D721Med (cell line): ENCODE data around the gene RAF1.

Experiments used
- DNase-seq: peaks from one replicate; pipeline ENCODE4 v3.0.0; 2011; ENCODE audit warnings: low spot score; ENCODE audit not compliant: insufficient read length
- FAIRE-seq: peaks from 2 replicates; lab custom pipeline; 2011; peaks lifted over from hg19 to GRCh38; lab: Jason Lieb, UNC
- CTCF ChIP-seq: IDR thresholded peaks from 2 replicates; pipeline ENCODE4 v1.5.1; 2012; ENCODE audit warnings: mild to moderate bottlenecking, control low read depth; ENCODE audit not compliant: insufficient read depth; ENCODE audit errors: missing control alignments

Gene RAF1

DNA sequence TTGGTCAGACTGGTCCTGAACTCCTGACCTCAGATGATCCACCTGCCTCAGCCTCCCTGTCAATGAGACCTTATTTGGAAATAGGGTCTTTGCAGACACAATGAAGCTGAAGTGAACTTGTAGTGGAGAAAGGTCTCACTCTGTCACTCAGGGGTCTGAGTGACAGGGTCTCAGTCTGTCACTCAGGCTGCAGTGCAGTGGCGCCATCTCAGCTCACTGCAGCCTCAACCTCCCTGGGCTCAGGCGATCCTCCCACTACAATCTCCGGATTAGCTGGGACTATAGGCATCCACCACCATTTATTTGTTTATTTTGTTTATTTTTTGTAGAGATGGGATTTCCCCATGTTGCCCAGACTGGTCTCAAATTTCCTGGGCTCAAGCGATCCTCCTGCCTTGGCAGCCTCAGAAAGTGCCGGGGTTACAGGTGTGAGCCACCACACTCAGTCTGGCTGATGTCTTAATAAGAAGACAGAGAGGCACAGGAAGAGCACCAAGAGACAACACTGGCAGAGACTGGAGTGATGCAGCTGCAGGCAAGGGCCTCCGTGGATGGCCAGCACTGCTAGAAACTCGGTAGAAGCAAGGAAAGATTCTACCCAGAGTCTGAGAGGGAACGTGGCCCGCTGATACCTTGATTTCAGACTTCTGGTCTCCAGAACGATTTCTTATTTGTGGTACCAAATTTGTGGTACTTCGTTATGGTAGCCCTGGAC is 26.2 kb upstream of the RAF1 start:
- FAIRE-seq = no peak
- no peak for DNase-seq
- no peak for TF ChIP-seq CTCF

DNA sequence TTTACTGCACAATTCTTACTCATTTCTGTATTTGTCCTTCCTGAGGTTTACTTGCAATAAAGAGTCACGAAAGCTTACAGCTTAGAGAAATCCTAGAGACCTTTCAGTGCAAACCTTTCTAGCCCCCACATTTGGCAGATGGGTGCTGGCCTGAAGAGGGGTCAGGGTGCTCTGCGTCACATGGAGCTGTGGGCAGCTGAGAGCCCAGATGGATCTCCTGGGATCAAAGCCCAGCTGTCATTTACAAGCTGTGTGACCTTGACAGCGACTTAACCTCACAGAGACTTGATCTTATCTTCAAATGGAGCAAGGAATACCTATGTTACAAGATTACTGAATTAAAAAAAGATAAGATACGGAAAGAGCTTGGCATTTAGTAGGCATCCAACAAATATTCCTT is 24.0 kb upstream of the RAF1 start:
- DNase-seq (no peak), FAIRE-seq (no peak)
- TF ChIP-seq CTCF = no peak

DNA sequence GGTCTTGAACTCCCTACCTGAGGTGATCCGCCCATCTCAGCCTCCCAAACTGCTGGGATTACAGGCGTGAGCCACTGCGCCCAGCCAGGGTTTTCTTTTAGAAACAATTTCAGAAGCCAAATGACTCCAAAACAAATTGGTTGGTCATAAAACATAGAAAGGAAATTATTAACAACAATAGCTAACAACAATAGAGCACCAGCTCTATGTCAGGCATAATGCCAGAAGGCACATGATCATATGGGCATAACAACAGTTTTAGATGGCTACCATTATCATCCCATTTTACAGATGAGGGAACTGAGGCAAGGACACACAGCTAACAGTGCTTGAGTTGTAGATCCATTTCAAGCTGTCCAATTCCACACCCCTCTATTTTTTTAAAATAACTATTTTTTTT is 22.2 kb upstream of the RAF1 start:
- FAIRE-seq (no peak), DNase-seq (no peak)
- TF ChIP-seq CTCF = no peak

GRCh38 chr3:12681943-12682390 is 18.1 kb upstream of the RAF1 start:
- TF ChIP-seq CTCF = no peak
- DNase-seq (no peak), FAIRE-seq (no peak)

DNA sequence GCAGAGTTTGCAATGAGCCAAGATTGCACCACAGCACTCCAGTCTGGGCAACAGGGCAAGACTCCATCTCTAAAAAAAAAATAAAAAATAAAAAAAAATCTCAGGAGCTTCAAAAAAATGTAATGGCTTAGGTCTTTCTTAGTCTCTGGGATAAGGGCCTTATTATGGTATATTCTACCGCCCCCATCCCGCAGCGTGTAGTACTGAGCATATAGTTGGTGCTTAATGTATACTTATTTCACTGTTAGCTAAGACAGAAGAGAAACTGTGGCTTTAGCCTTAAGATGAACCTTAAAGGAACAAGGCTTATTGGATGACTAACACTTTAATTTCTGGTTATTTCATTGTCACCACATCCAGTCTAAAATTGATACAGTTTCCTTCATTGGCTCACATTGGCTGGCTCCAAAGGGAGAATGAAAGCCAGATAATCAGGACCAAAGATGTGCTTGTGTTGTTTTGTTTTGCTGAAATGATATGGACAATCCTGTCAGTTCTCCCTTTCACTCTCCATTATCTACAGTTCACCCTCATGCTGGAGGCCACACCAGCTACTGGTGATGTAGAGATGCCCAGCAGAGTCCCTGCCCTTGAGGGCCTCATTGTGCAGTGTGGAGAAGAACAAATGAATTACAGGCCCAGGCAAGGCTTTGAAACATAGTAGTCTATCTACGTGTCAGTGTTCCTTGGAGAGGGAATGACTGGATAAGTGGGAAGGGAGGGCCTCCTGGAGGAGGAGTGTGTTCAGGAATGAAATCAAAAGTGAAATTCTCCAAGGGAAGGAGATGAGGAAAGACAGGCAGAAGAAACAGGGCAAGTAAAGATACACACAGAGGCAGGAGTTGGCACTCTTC is 17.4 kb upstream of the RAF1 start:
- TF ChIP-seq CTCF = no peak
- DNase-seq = no peak
- no peak for FAIRE-seq

GRCh38 chr3:12679468-12679867 is 15.6 kb upstream of the RAF1 start:
- FAIRE-seq = no peak
- TF ChIP-seq CTCF = no peak
- no peak for DNase-seq
